ENCODE data around the gene GLYATL2.

Gene GLYATL2

DNA sequence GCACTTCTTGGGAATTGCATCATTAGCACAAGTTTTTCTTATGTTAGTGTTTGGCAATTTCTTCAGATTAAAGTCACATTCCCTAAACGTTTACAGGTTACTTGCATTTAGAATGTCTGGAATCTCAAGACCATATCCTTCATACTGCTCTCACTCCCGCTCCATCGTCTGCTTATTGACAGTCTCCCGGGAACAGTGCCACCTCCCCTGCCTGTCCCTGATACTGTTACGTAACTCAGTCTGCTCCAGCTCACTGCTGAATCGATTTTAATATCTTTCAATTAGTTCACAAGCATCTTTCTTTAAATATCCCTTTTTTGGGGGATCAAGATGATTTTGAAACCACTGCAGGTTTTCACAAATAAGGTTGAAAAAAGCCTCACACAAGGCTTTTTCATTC, 48.2 kb downstream of the GLYATL2 start:
- DNase-seq = no peak

DNA sequence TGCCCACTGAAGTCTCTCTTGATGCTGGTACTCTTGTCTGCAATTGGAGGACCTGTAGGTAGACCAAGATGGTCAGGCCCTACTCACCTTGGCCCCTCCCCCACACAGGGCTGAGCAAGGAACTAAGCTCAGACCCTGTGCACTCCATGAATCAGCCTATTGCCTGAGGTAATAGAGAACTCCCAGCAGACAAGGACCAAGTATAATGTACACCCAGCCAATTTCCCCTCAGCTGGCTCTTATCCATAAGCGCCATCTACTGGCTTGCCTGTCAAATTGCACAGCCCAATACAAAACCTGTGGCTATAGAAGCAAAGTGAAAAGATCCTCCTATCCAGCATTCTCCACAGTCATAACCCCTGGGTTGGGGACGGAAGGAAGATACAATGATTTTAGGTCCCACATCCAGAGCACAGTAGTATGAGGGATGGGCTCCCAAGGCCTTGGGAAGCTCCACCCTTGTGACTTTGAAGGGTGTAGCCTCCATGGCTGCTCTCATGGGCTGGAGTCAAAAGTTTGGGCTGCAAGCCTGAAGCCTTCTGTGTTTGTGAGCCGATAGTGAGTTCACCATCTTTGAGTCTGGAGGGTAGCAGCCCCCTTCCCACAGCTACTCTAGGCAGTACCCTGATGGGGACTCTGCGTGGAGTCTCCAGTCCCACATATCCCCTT, 56.0 kb downstream of the GLYATL2 start:
- no peak for DNase-seq

DNA sequence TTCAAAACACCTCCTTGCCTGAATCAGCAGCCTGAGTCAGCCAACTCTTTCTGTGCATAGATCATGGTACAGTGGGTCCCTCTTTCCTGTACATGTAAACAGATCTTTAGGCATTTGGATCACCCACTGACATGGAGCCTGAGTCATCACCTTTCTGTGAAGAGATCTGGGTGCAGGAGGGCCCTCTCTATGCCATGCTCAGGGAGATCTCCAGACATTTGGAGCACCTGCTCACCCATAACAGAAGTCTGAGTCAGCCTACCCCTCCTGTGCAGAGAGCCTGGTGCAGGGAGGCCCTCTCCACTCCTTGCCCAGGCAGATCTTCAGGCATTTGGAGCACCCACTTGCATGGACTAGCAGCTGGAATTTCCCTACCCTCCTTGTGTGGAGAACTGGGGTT, 56.6 kb downstream of the GLYATL2 start:
- DNase-seq = no peak

DNA sequence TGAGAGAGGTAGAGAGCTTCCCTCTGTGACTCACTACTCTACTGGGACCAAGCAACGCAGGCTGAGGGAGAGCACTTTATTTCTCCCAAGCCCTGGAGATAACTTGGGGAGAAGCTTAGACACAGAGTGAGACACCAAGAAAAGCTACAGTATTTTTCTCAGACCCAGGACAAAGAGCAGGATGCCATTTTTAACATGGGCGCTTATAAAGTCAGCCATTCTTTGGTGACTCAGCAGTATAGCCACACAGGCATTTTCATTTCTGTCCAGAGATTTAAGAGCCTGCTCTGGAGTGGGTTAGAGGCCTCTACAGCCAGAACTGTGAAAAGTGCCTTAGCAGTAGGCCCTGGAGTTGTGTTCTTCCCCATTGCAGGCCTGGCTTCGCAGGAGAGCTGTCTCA, 57.8 kb downstream of the GLYATL2 start:
- DNase-seq = no peak

DNA sequence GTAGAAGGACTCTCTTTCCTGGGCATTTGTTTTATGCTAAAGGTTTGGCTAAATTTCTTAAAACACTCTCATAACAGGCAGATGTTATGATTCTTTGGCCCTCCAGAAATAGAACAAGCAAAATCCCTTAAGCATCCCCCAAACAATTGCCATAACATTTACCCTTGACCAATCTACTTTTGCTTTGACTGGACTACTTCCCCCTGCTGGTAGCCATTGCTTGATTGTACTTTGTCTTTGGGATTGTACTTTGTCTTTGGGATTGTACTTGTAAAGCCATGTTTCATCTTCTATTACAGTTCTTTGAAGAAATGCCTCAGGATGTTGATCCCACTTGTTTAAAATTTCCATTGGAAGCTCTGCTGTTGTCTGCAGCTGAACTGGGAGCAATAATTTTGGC, 59.5 kb downstream of the GLYATL2 start:
- DNase-seq = no peak

Measured in 8988T (cell line).